Measurements from ENCODE around the gene SLAMF7. TPM values are rescaled to one million over a fixed set of nuclear protein-coding genes. Genes with fewer than 3 reads are reported as not detected.

SLAMF7 gene
- total and polyA plus RNA-seq, 2 of the 13 experiments (the other 11 are each of a cell fraction or from before 2014, with no cell fraction given) = not detected

- ChIA-PET CTCF (ENCODE audit: low intra/inter-chr PET ratio, low total read pairs) (no interaction called here), POLR2A (no interaction called here)
- Histone ChIP-seq H3K9me3 (ENCODE audit: low read length) (no peaks in the 10 kb centered on the region), H2AFZ (ENCODE audit: low read length) (no peak overlapping the region), H3K4me1 (ENCODE audit: insufficient read depth, low read length) (no peaks in the 10 kb centered on the region), H3K4me2 (ENCODE audit: low read depth, low read length) (no peak overlapping the region), H3K36me3 (replicated peaks in 1 of 2; ENCODE audit: control insufficient read depth in 1 of 2, insufficient read depth in 2 of 2, low read length in 2 of 2) (no peaks in the 10 kb centered on the region), H3K79me2 (ENCODE audit: insufficient read depth, low read length) (no peaks in the 10 kb centered on the region), H3K4me3 (replicated peaks in 1 of 3; ENCODE audit: insufficient read depth in 1 of 3, low read depth in 2 of 3, low read length in 3 of 3) (no peak overlapping the region), H3K27me3 (ENCODE audit: control insufficient read depth in 1 of 2, insufficient read depth in 2 of 2, low read length in 2 of 2) (no peaks in the 10 kb centered on the region), H3K9ac (ENCODE audit: insufficient read depth, low read depth, low read length) (no peak overlapping the region), H4K20me1 (ENCODE audit: insufficient read depth, low read length) (no peaks in the 10 kb centered on the region), H3K27ac (ENCODE audit: extremely low read length, insufficient read depth, low read length) (no peak overlapping the region)
- in situ Hi-C loops (cut with HindIII; ENCODE audit: extremely low pct_ligation_motif_present, low pct_unique_long_range_greater_than_20kb) = no loop called here
- no peak for DNase-seq (ENCODE audit: low spot score)
- no TSS peak for BruUV-seq (replicated peaks)
- no peak for ATAC-seq
- 77% methylated on average over 11 of the region's 11 CpGs for WGBS (ENCODE audit: low lambda C conversion rate)
- TF ChIP-seq AGO2 (optimal IDR thresholded peaks at IDR 0.05; ENCODE audit: low read depth, low read length) (no peak), ZNF496 (CRISPR knock-in tag; IDR thresholded peaks at IDR 0.05; ENCODE audit: insufficient replicate concordance) (no peak), SKI (IDR thresholded peaks at IDR 0.05; ENCODE audit: partially characterized antibody) (no peak), ZNF670 (CRISPR knock-in tag; IDR thresholded peaks at IDR 0.05; ENCODE audit: borderline replicate concordance) (no peak), AFF4 (CRISPR knock-in tag; IDR thresholded peaks at IDR 0.05) (no peak), NR3C1 (CRISPR knock-in tag; IDR thresholded peaks at IDR 0.05) (no peak), NFE2L1 (CRISPR knock-in tag; IDR thresholded peaks at IDR 0.05; ENCODE audit: borderline replicate concordance) (no peak), REST (IDR thresholded peaks at IDR 0.05; ENCODE audit: borderline replicate concordance in 1 of 2, low read depth in 1 of 2, low read length in 2 of 2) (no peak), SNRNP70 (IDR thresholded peaks at IDR 0.05; ENCODE audit: low read depth, low read length) (no peak)
- TF ChIP-seq, protein P1, sequence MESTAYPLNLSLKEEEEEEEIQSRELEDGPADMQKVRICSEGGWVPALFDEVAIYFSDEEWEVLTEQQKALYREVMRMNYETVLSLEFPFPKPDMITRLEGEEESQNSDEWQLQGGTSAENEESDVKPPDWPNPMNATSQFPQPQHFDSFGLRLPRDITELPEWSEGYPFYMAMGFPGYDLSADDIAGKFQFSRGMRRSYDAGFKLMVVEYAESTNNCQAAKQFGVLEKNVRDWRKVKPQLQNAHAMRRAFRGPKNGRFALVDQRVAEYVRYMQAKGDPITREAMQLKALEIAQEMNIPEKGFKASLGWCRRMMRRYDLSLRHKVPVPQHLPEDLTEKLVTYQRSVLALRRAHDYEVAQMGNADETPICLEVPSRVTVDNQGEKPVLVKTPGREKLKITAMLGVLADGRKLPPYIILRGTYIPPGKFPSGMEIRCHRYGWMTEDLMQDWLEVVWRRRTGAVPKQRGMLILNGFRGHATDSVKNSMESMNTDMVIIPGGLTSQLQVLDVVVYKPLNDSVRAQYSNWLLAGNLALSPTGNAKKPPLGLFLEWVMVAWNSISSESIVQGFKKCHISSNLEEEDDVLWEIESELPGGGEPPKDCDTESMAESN (CRISPR knock-in tag; conservative IDR thresholded peaks at IDR 0.05) = no peak
- FAIRE-seq = no peak
- intact Hi-C loops (cut with micrococcal nuclease; ENCODE audit: unreplicated experiment) = no loop called here
Observed at GRCh38 chr1:160789051-160789701, 50.1 kb downstream of the SLAMF7 start.
